Measurements from ENCODE around the gene RMP24.

RMP24 gene

DNA sequence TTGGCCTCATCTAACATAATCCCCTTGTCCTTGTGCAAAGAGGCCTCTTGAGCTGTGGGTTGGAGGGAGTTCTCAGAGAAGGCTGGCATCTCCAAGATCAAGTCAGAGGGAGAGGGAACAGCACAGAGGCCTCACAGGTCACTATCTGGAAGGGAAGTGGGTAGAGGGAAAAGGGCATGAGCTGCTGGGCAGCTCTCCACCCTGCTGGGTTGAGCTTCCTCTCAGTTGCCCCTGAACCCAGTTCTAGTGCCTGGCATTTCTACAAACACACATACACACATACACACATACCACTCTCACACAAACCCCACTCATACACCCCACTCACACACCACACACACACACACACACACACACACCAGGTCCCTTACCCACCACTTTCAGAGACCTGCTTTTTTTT is 30.3 kb upstream of the RMP24 start:
- Histone ChIP-seq H2BK120ac (ENCODE audit: low read depth, low read length) (no peak overlapping the region), H3K9me1 (ENCODE audit: insufficient read depth, low read length) (no peaks in the 10 kb centered on the region), H3K9ac (ENCODE audit: low read depth, low read length) (no peak overlapping the region), H3K4me2 (ENCODE audit: low read depth, low read length) (no peak overlapping the region), H3K4ac (ENCODE audit: low read depth, low read length) (no peak overlapping the region), H3K4me1 (ENCODE audit: control insufficient read depth, insufficient read depth, low read length) (no peaks in the 10 kb centered on the region), H4K8ac (ENCODE audit: low read depth in 2 of 2, low read length in 2 of 2) (no peak overlapping the region), H2AK9ac (replicated peaks; ENCODE audit: low read depth, low read length, poor library complexity) (no peak overlapping the region), H3K27me3 (ENCODE audit: control insufficient read depth, insufficient read depth, low read length) (peaks cover 10% of the 10 kb centered on the region), H3K56ac (ENCODE audit: extremely low read depth, insufficient read depth, low read length) (no peak overlapping the region), H2AFZ (replicated peaks; ENCODE audit: low read length, poor library complexity) (no peak overlapping the region), H3K27ac (ENCODE audit: insufficient read depth, low read length) (no peak overlapping the region), H3K36me3 (ENCODE audit: control insufficient read depth, insufficient read depth, low read length) (no peaks in the 10 kb centered on the region), H4K20me1 (ENCODE audit: insufficient read depth, low read length) (no peaks in the 10 kb centered on the region), H3K18ac (ENCODE audit: low read depth, low read length) (no peak overlapping the region), H2BK5ac (ENCODE audit: low read depth, low read length, poor library complexity, severe bottlenecking) (no peak overlapping the region), H3K14ac (replicated peaks; ENCODE audit: low read depth, low read length) (no peak overlapping the region), H3K4me3 (ENCODE audit: insufficient read depth, low read depth, low read length) (no peak overlapping the region), H2BK15ac (ENCODE audit: low read depth, low read length) (no peak overlapping the region), H2AK5ac (ENCODE audit: low read depth, low read length) (no peak overlapping the region), H3K79me1 (ENCODE audit: low read depth in 1 of 2, low read length in 2 of 2) (no peaks in the 10 kb centered on the region), H3K9me3 (ENCODE audit: control insufficient read depth, insufficient read depth, low read length) (no peaks in the 10 kb centered on the region), H3K23ac (ENCODE audit: low read depth, low read length) (no peak overlapping the region), H4K91ac (ENCODE audit: insufficient read depth, low read depth, low read length) (no peak overlapping the region), H4K5ac (ENCODE audit: low read depth, low read length) (no peak overlapping the region), H2BK20ac (ENCODE audit: low read depth, low read length) (no peak overlapping the region)
- TF ChIP-seq CHD1 (IDR thresholded peaks at IDR 0.05; ENCODE audit: low read depth, low read length) (no peak), SMC3 (IDR thresholded peaks at IDR 0.05; ENCODE audit: low read depth, low read length) (no peak), ELK1 (IDR thresholded peaks at IDR 0.05; ENCODE audit: borderline replicate concordance, low read depth, low read length) (no peak), NFE2L2 (IDR thresholded peaks at IDR 0.05; ENCODE audit: low read depth, low read length) (no peak), RCOR1 (IDR thresholded peaks at IDR 0.05; ENCODE audit: insufficient replicate concordance, low read length) (no peak), MAZ (IDR thresholded peaks at IDR 0.05; ENCODE audit: borderline replicate concordance, low read depth, low read length) (no peak), CEBPB (IDR thresholded peaks at IDR 0.05; ENCODE audit: low read depth, low read length) (no peak), MAFK (IDR thresholded peaks at IDR 0.05; ENCODE audit: low read depth, low read length) (no peak), FOS (IDR thresholded peaks at IDR 0.05; ENCODE audit: low read depth, low read length) (no peak), MXI1 (IDR thresholded peaks at IDR 0.05; ENCODE audit: borderline replicate concordance, low read depth, low read length) (no peak), RAD21 (IDR thresholded peaks at IDR 0.05; ENCODE audit: low read length) (no peak), BHLHE40 (IDR thresholded peaks at IDR 0.05; ENCODE audit: low read depth, low read length) (no peak), RFX5 (IDR thresholded peaks at IDR 0.05; ENCODE audit: low read depth, low read length) (no peak), POLR2A (IDR thresholded peaks at IDR 0.05; ENCODE audit: low read depth, low read length) (no peak)
- TF ChIP-seq, protein P1, sequence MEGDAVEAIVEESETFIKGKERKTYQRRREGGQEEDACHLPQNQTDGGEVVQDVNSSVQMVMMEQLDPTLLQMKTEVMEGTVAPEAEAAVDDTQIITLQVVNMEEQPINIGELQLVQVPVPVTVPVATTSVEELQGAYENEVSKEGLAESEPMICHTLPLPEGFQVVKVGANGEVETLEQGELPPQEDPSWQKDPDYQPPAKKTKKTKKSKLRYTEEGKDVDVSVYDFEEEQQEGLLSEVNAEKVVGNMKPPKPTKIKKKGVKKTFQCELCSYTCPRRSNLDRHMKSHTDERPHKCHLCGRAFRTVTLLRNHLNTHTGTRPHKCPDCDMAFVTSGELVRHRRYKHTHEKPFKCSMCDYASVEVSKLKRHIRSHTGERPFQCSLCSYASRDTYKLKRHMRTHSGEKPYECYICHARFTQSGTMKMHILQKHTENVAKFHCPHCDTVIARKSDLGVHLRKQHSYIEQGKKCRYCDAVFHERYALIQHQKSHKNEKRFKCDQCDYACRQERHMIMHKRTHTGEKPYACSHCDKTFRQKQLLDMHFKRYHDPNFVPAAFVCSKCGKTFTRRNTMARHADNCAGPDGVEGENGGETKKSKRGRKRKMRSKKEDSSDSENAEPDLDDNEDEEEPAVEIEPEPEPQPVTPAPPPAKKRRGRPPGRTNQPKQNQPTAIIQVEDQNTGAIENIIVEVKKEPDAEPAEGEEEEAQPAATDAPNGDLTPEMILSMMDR (conservative IDR thresholded peaks at IDR 0.05; ENCODE audit: low read depth, low read length) = no peak
- TF ChIP-seq, protein P2, sequence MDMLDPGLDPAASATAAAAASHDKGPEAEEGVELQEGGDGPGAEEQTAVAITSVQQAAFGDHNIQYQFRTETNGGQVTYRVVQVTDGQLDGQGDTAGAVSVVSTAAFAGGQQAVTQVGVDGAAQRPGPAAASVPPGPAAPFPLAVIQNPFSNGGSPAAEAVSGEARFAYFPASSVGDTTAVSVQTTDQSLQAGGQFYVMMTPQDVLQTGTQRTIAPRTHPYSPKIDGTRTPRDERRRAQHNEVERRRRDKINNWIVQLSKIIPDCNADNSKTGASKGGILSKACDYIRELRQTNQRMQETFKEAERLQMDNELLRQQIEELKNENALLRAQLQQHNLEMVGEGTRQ (IDR thresholded peaks at IDR 0.05; ENCODE audit: low read depth, low read length) = no peak
- ATAC-seq (ENCODE audit: low read depth) (no peak), DNase-seq (no peak)
- ChIA-PET POLR2A (ENCODE audit: unreplicated experiment) (no interaction called here), CTCF (no interaction called here)
- dilution Hi-C loops (cut with HindIII; ENCODE audit: low sequenced_read_pairs, unreplicated experiment) (no loop called here), intact Hi-C loops (cut with micrococcal nuclease) (no loop called here), in situ Hi-C loops (cut with MboI; ENCODE audit: low sequenced_read_pairs) (loop anchor here (10.0 kb wide), 1 partner anchor 187 kb away; no protein-coding TSS in a partner anchor)
- BruUV-seq (replicated peaks) = no TSS peak

Measured in IMR-90 (cell line).